Right renal cortex interstitium (tissue), 3 donors: ENCODE data around the gene AFG1L. TPM values are rescaled to one million over a fixed set of nuclear protein-coding genes. Genes with fewer than 3 reads are reported as not detected.
"Not testable (repeated sequence)": the region's sequence is repeated elsewhere in the genome, so short reads cannot be mapped to it uniquely, and the experiment has no call there.

Source experiments
- DNase-seq, 3 donors: peaks; one replicate each; pipeline ENCODE4 v3.0.0-alpha.2; 2013; ENCODE audit warnings: low read depth in 3 of 3, low spot score in 2 of 3
- polyA plus RNA-seq, 3 donors: library from polyadenylated mRNA; unstranded; fragments of 120-200 nt; gene quantifications; one replicate each; pipeline ENCODE4 v1.2.1, GENCODE V29; 2013; ENCODE audit not compliant: insufficient read length in 3 of 3

Gene AFG1L
- polyA plus RNA-seq: 10 to 100 TPM in 1 of 3 donors, 1 to 10 TPM in 2; 7.5 to 10.2 (median 7.5) TPM

DNA sequence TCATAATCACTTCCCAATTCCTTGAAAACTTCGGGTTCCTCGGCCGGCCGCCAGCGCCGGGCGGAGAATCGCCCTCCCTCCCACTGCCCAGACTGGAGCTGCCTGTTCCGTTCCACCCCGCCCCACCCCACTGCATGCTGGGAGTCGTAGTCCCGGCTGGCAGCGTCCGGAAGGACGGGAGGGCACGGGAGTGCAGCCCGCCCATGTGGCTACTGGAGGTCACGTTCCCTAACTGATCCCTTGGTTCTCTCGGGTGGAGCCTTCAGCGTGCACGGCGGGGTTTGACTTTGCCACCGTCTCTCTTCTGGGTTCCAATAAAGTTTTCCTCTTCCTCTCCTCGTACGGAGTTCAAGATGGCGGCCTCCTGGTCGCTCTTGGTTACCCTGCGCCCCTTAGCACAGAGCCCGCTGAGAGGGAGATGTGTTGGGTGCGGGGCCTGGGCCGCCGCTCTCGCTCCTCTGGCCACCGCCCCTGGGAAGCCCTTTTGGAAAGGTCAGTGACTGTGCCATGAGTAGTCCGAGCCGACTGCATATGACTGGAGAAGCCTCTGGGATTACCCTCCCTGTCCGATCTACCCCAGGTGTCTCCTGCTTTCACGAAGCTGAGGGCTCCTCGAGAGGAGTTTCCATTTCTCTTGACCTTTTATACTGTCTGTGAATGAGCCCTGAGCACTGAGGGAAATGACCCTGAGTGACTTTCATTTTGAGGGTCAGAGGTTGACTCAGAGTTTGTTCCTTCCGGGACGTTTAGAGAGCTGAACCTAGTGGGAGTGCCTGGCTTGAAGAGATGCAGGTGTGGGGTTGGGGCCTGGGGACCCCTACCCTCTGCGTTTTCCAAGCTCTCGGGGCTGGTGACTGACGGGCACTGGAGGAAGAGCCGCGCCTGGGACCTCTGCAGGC, at the start of gene AFG1L:
AFG1L (plus strand) TSS at position 328 of the 899 bp plus-strand sequence; CDS start at position 354, 26 bp downstream.
- DNase-seq: peak; percentile 81 to 88 (median 84)

DNA sequence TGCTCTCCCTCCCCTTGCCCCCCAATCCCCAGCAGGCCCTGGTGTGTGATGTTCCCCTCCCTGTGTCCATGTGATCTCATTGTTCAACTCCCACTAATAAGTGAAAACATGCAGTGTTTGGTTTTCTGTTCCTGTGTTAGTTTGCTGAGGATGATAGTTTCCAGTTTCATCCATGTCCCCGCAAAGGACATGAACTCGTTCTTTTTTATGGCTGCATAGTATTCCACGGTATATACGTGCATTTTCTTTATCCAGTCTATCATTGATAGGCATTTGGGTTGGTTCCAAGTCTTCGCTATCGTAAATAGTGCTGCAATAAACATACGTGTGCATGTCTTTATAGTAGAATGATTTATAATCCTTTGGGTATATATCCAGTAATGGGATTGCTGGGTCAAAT, 49.8 kb upstream of the AFG1L start:
- not testable (repeated sequence) for DNase-seq

- DNase-seq: no peak
Observed at GRCh38 chr6:108247965-108248536, 46.8 kb upstream of the AFG1L start.

DNA sequence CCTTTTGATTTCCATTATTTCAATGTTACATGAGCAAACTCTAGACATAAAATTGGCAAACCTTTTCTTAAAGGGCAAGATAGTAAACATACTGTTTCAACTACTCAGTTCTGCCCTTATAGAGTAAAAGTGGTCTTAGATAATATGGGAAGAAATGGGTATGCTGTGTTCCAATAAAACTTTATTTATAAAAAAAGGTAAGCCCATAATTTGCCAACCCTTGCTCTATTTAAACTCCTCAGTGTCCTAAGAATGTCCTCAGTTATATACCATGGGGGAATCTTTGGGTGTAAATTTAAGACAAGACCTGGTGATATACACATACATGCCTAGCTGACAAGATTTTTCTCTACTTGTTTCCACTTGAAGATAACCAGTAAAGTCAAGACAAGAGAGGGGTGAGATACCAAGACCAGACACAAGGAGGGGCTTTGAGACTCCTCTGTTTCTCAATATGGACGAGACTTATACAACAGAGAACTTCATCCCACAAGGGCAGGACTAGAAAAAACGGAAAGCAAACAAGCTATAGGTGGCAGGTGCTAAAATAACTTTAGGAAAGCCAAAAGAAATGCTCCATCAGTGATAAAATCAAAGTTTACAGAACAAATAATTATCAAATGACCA, 44.5 kb upstream of the AFG1L start:
- no peak for DNase-seq

- DNase-seq: no peak
Observed at GRCh38 chr6:108251252-108251651, 43.6 kb upstream of the AFG1L start.

GRCh38 chr6:108252055-108252454, 42.8 kb upstream of the AFG1L start:
- no peak for DNase-seq

DNA sequence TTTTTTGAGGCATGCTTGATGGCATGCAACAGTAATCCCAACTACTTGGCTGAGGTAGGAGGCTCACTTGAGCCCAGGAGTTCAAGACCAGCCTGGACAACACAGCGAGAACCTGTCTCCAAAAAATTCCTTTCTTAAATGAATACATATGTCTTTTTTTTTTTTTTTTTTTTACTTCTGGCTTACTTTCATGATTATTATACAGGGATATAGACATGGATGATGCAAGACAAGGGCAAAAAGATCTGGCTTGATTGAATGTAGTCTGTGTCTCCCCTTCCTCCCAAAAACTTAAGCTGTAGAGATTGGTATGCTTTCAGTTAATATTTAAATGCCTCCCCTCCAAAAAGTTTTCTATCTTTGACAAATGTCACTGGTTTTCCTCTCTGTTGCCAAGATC, 41.6 kb upstream of the AFG1L start:
- no peak for DNase-seq

DNA sequence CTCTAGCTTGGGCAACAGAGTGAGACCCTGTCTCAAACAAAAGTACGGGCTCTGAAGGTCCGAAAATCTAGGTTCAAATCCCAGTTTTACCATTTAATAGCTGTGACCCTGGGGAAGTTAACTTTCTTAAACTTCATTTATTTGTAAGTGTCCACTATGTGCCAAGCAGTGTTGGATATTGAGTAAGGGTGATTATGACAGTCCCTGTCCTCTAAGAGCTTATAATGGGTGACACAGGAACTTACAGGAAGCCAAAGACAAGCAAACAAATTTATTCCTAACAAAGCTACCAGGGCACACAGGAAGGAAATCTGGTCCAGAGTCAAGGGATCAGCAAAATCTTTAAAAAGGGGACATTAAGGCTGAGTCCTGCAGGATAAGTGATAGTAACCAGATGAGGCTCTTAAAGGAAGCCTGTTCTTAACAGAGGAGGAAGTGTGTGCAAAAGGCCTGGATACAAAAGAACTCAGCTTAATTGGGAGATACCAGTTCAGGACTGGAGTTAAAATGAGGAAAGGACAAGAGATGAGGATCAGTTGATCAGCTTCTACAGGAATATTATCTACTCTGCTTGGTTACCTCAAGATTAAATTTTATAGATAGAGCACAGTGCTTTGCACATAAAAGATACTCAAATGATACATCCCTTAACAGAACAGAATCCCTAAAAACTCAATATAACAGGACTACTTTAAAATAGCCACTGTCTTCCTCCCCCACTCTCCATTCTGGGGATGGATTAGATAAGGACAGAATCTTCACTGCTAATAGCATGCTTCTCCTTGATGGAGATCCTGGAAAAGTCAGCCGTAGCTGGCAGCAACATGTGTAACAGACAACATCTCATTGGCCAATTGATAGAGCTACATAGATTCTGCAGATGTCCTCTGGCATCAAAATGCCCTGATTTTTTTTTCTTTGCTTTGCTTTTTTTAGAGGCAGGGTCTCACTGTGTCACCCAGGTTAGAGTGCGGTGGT, 40.1 kb upstream of the AFG1L start:
- DNase-seq: no peak

- DNase-seq: peak; percentile 20 to 44 (median 29)
Observed at GRCh38 chr6:108260126-108260808, 34.6 kb upstream of the AFG1L start.

DNA sequence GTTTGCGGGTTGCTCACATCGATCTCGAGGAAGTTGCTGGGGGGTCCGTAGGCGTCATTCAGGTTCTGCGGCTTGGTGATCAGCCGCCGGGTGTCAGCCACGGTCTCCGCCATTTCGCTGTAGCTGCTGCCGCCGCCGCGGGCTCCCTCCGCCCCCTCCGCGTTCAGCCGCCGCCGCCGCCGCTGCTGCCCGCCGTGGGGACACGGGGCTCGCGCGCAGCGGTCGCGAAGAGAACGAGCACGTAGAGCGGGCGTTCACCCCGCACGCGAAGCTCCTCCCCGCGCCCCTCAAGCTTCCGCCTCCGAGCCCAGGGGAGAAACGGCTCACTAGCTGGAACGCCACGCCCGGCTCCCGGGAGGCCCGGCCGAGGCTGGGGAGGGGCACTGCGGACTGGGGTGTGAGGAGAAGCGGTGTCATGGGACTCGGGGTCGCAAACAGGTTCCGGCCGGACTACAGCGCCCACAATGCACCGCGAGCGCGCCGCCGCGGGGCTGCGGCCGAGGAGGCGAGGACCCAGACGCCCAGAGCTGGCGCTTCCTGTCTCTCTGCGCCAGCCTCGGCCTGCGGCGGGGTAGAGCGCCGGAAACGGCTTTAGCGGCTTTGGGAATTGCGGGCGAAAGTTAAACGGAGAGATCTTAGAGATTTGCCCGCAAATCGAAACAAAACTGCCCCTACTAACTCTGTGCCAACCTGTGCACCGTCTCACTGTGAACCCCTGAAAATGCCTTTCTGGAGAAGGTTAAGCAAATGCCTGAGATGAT, 33.9 kb upstream of the AFG1L start, which contains the start of gene SNX3:
SNX3 (minus strand) TSS at position 232 of the 761 bp plus-strand sequence; CDS start at position 113, 119 bp downstream.
- peak; percentile 89 to 92 (median 89) for DNase-seq

GRCh38 chr6:108263371-108263770, 31.5 kb upstream of the AFG1L start:
- DNase-seq: no peak

DNA sequence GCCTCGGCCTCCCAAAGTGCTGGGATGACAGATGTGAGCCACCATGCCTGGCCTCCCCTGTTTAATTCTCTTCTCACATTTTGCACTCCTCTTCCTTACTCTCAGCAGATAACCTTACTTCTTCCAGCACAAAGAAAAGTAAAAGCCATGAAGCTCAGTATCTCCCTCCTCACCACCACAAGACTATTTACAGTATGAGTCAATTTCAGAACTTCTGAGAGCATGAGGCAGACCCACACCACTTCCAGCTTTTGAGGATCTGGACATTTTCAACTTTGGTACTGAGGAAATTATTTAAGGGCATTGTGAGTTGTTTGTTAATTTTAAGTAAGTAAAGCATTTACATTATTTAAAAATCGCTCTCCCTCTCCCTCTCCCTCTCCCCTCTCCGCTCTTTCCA, 26.0 kb upstream of the AFG1L start:
- DNase-seq: no peak

GRCh38 chr6:108269955-108270354, 24.9 kb upstream of the AFG1L start:
- DNase-seq: not testable (repeated sequence)

GRCh38 chr6:108274546-108274945, 20.3 kb upstream of the AFG1L start:
- DNase-seq: no peak

DNA sequence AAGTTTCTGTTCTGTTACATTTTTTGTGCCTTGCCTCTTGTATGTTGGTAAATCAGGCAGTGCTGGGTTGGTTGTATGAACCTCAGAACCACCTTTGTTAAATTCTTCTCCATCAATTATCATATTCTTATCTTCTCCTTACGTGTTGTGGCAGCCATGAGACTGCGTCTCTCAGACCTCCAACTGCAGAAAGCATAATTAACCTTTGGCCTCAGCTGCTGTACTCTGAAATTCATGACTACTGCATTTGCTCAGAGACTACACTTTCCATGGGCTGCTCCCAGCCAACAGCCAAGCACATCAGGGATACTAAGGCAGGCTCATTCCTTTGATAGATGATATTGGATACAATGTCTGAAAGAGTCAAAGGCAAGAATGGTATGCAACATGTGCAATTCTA, 18.9 kb upstream of the AFG1L start:
- no peak for DNase-seq

- no peak for DNase-seq
Observed at GRCh38 chr6:108277295-108277694, 17.6 kb upstream of the AFG1L start.

GRCh38 chr6:108277831-108278230, 17.0 kb upstream of the AFG1L start:
- no peak for DNase-seq

DNA sequence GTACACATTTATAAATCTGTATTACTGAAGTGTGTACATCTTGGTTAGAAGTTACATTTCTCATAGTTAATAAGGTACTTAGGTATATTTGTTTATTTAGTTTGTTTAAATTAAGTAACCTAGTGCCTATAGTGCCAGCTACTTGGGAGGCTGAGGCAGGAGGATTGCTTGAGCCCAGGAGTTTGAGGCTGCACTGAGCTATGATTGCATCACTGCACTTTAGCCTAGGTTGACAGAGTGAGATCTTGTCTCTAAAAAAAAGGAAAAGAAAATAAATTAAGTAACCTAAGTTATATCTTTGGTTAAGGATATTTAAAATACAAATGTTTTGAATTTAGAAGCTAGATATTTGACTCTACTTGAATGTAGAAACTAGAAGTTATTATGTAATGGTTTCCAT, 9.5 kb upstream of the AFG1L start:
- no peak for DNase-seq

DNA sequence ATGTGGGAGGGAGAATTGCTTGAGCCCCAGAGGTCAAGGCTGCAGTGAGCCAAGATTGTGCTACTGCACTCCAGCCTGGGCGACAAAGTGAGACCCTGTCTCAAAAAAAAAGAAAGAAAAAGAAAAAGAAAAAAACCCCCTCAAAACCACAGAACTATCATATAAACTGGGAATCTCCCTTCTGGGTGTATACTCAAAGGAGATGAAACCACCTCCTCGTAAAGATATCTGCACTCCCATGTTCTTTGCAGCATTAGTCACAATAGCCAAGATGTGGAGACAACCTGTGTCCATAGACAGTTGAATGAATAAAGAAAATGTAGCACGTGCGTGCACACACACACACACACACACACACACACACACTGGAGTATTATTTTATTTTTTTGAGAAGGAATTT, 8.5 kb upstream of the AFG1L start:
- DNase-seq: no peak
